ENCODE data around the gene CRADD. TPM values are rescaled to one million over a fixed set of nuclear protein-coding genes. Genes with fewer than 3 reads are reported as not detected.
"Not testable (repeated sequence)": the region's sequence is repeated elsewhere in the genome, so short reads cannot be mapped to it uniquely, and the experiment has no call there.

Gene CRADD
- total RNA-seq, 4 donors from 2014 or later, result 23.5 to 35.3 (median 26.1) TPM

DNA sequence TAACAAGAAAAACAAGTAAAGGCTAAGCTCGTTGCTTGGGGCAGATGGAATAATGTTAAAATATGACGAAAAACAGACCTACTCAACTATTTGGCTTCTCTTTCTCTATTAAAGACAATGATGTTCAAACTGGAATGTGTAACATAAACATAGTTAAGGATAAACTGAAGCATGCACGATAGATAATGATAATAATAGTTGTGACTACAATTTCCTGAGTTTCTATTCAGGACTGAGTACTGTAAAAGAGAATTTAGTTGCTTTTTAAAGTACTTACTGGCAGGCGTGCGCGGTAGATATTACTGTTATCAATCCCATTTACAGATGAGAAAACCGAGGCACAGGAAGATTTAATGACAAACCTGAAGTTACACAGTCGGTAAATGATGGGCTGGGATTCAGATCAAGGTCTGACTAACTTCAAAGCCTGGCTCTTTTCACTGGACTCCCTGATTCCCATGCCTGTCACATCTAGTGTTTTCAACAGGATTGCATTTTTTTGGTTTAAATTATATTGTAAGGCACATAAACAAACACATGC, 103.0 kb downstream of the CRADD start:
- H3K27ac ChIP-seq (replicated peaks in 1 of 4), result peak overlapping the region; percentile 68 to 80 (median 78)
- H3K4me3 ChIP-seq, result no peak overlapping the region
- no peaks in the 10 kb centered on the region for H3K27me3 ChIP-seq
- no peaks in the 10 kb centered on the region for H3K36me3 ChIP-seq
- WGBS, result 48% methylated on average over 8 of the region's 8 CpGs
- H3K4me1 ChIP-seq, result peaks cover 63 to 74% (median 69%) of the 10 kb centered on the region in 4 donors
- no peak for TF ChIP-seq POLR2A (IDR thresholded peaks at IDR 0.05; ENCODE audit: low read depth)
- peak in 1 of 2 donors; percentile 50 for TF ChIP-seq POLR2AphosphoS5 (IDR thresholded peaks at IDR 0.05)
- no peak for DNase-seq (ENCODE audit: extremely low spot score)
- no peaks in the 10 kb centered on the region for H3K9me3 ChIP-seq
- intact Hi-C loops (cut with DNase I), result loop anchor here (5.0 kb wide), 1 partner anchor 37 kb away; no protein-coding TSS in a partner anchor

DNA sequence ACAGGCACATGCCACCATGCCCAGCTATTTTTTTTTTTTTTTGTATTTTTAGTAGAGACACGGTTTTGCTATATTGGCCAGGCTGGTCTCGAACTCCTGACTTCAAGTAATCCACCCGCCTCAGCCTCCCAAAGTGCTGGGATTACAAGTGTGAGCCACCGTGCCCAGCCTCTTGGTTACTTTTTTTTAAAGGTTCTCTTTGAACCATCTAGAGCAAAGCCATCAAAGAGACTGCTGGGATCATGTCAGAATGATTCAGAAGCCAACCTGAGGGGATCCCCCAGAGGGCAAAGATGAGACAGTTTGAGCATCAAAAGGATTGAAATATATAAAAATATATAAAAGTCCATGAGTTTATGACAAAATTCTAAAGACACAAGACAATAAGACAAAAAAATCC, 103.7 kb downstream of the CRADD start:
- Histone ChIP-seq H3K4me1 (peaks cover 69 to 81% (median 76%) of the 10 kb centered on the region in 4 donors), H3K27ac (replicated peaks in 1 of 4) (peak overlapping the region in 2 of 4 donors; percentile 77 to 78)
- DNase-seq (ENCODE audit: extremely low spot score); H3K9me3 ChIP-seq; H3K36me3 ChIP-seq; H3K27me3 ChIP-seq; H3K4me3 ChIP-seq: not testable (repeated sequence)
- intact Hi-C loops (cut with DNase I), result loop anchor here (5.0 kb wide), 1 partner anchor 36 kb away; no protein-coding TSS in a partner anchor
- WGBS, result 86% methylated on average over 4 of the region's 4 CpGs

DNA sequence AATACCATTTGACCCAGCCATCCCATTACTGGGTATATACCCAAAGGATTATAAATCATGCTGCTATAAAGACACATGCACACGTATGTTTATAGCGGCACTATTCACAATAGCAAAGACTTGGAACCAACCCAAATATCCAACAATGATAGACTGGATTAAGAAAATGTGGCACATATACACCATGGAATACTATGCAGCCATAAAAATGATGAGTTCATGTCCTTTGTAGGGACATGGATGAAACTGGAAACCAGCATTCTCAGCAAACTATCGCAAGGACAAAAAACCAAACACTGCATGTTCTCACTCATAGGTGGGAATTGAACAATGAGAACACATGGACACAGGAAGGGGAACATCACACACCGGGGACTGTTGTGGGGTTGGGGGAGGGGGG, 104.8 kb downstream of the CRADD start:
- DNase-seq (ENCODE audit: extremely low spot score); H3K4me3 ChIP-seq; H3K36me3 ChIP-seq; H3K9me3 ChIP-seq; H3K27ac ChIP-seq (replicated peaks in 1 of 4); H3K27me3 ChIP-seq: not testable (repeated sequence)
- intact Hi-C loops (cut with DNase I), result loop anchor here (5.0 kb wide), 1 partner anchor 35 kb away; no protein-coding TSS in a partner anchor
- WGBS, result 100% methylated on average over 1 of the region's 4 CpGs
- peaks cover 62 to 83% (median 79%) of the 10 kb centered on the region in 4 donors for H3K4me1 ChIP-seq

DNA sequence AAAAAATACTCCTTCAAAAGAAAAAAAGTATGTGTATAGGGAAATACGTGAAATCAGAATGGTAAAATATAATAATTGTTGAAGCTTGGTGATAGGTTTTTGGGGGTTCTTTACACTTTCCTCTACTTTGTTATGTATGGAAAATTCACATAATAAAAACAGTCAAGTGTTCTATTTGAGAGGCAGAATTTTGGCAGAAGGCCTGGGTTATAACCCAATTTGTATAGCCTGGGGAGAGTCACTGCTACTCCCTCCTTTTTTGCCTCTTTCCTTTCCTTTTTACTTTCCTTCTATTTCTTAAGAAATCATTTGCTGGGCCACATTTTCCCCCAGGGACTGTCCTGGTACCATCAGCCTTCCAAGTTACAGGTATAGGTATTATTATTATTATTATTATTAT, 105.7 kb downstream of the CRADD start:
- Histone ChIP-seq H3K36me3 (no peaks in the 10 kb centered on the region), H3K9me3 (no peaks in the 10 kb centered on the region), H3K4me1 (peaks cover 53 to 80% (median 72%) of the 10 kb centered on the region in 4 donors), H3K27ac (replicated peaks in 1 of 4) (peak overlapping the region in 2 of 4 donors; percentile 7 to 12), H3K4me3 (no peak overlapping the region), H3K27me3 (no peaks in the 10 kb centered on the region)
- intact Hi-C loops (cut with DNase I), result loop anchor here (5.0 kb wide), 1 partner anchor 34 kb away; no protein-coding TSS in a partner anchor
- TF ChIP-seq EP300 (IDR thresholded peaks at IDR 0.05) (no peak), POLR2A (IDR thresholded peaks at IDR 0.05; ENCODE audit: low read depth) (no peak), POLR2AphosphoS5 (IDR thresholded peaks at IDR 0.05) (no peak)
- TF ChIP-seq, protein P1, sequence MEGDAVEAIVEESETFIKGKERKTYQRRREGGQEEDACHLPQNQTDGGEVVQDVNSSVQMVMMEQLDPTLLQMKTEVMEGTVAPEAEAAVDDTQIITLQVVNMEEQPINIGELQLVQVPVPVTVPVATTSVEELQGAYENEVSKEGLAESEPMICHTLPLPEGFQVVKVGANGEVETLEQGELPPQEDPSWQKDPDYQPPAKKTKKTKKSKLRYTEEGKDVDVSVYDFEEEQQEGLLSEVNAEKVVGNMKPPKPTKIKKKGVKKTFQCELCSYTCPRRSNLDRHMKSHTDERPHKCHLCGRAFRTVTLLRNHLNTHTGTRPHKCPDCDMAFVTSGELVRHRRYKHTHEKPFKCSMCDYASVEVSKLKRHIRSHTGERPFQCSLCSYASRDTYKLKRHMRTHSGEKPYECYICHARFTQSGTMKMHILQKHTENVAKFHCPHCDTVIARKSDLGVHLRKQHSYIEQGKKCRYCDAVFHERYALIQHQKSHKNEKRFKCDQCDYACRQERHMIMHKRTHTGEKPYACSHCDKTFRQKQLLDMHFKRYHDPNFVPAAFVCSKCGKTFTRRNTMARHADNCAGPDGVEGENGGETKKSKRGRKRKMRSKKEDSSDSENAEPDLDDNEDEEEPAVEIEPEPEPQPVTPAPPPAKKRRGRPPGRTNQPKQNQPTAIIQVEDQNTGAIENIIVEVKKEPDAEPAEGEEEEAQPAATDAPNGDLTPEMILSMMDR (IDR thresholded peaks at IDR 0.05), result no peak
- no peak for DNase-seq (ENCODE audit: extremely low spot score)
- WGBS, result 76% methylated on average over 1 of the region's 1 CpG

DNA sequence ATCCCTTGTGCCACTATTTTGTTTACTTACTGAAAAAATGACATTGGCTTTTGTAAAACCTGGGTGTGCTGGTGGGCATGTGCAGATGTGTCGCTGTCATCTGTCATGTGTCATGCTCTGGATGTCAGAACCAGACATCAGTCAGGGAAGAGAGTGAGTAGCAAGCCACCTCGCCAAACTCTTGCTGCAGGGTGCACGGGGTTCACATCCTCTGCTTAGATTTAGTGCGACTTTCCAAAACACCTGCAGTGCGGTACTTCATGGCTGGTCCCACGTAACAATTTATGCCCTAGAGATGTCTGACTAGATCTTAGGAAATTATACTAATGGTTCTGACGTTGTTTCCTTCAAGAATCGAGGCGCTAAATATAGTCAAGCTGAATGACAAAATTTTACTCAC, 106.7 kb downstream of the CRADD start:
- H3K27ac ChIP-seq (replicated peaks in 1 of 4), result peak overlapping the region; percentile 77 to 83 (median 80)
- WGBS, result 62% methylated on average over 9 of the region's 9 CpGs
- no peak overlapping the region for H3K4me3 ChIP-seq
- intact Hi-C loops (cut with DNase I), result loop anchor here (5.0 kb wide), 1 partner anchor 33 kb away; no protein-coding TSS in a partner anchor
- H3K9me3 ChIP-seq, result no peaks in the 10 kb centered on the region
- TF ChIP-seq EP300 (IDR thresholded peaks at IDR 0.05), result no peak
- TF ChIP-seq, protein P1 (IDR thresholded peaks at IDR 0.05), result no peak
- TF ChIP-seq POLR2A (IDR thresholded peaks at IDR 0.05; ENCODE audit: low read depth), result no peak
- no peak for TF ChIP-seq POLR2AphosphoS5 (IDR thresholded peaks at IDR 0.05)
- H3K27me3 ChIP-seq, result no peaks in the 10 kb centered on the region
- H3K36me3 ChIP-seq, result no peaks in the 10 kb centered on the region
- DNase-seq (ENCODE audit: extremely low spot score), result no peak
- H3K4me1 ChIP-seq, result peaks cover 48 to 70% (median 62%) of the 10 kb centered on the region in 4 donors

DNA sequence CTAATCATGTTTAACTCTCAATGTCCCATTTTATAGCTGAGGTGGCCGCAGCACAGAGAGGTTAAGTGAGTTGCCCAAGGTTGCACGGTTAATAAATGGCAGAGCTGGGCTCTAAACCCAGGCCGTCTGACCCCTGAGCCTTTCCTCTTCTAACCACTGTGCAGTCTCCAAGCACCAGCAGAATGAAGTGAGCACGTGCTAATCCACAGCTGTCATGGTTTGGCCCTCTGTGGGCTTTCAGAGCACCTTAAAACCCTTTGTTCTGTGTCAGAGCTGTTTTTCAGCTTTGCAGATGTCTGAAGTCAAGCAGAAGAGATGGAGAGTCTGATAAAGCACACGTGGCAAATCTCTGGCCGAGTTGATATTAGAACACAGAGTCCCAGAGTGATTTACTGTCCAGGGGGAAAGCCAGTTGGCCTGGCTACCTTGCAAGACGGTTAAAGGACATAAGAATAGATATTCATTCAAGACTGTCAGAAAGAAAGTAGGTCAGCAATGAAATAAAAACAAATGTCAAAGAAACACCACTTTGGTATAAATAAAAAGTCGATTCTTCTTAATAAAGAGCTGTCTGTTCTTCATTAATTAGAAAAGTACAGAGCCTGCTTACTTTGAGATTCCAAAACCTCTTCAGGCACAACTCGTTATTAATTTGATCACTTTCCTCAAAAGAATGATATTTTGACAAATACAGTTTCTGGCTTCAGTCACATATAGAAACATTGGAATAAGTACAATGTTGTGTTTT, 107.3 kb downstream of the CRADD start:
- H3K27ac ChIP-seq (replicated peaks in 1 of 4), result peak overlapping the region; percentile 77 to 83 (median 80)
- H3K36me3 ChIP-seq, result no peaks in the 10 kb centered on the region
- intact Hi-C loops (cut with DNase I), result loop anchor here (5.0 kb wide), 1 partner anchor 33 kb away; no protein-coding TSS in a partner anchor
- TF ChIP-seq POLR2AphosphoS5 (IDR thresholded peaks at IDR 0.05), result peak; percentile 78 to 91
- TF ChIP-seq POLR2A (IDR thresholded peaks at IDR 0.05; ENCODE audit: low read depth), result no peak
- TF ChIP-seq, protein P1 (IDR thresholded peaks at IDR 0.05), result no peak
- peak; percentile 88 for TF ChIP-seq EP300 (IDR thresholded peaks at IDR 0.05)
- peak; percentile 95 for DNase-seq (ENCODE audit: extremely low spot score)
- 19% methylated on average over 9 of the region's 9 CpGs for WGBS
- no peaks in the 10 kb centered on the region for H3K9me3 ChIP-seq
- H3K4me1 ChIP-seq, result peaks cover 43 to 64% (median 56%) of the 10 kb centered on the region in 4 donors
- no peaks in the 10 kb centered on the region for H3K27me3 ChIP-seq
- H3K4me3 ChIP-seq, result peak overlapping the region in 3 of 4 donors; percentile 11 to 21 (median 11)
